EH (cell line): ENCODE results near the gene TRAF2.
A peak's percentile ranks its signal among the peaks of the same experiment; 100 is the strongest.

Source experiments
- DNase-seq: peaks from one replicate; pipeline ENCODE4 v3.0.0-alpha.2; 2015; ENCODE audit warnings: low read depth

The TRAF2 gene

DNA sequence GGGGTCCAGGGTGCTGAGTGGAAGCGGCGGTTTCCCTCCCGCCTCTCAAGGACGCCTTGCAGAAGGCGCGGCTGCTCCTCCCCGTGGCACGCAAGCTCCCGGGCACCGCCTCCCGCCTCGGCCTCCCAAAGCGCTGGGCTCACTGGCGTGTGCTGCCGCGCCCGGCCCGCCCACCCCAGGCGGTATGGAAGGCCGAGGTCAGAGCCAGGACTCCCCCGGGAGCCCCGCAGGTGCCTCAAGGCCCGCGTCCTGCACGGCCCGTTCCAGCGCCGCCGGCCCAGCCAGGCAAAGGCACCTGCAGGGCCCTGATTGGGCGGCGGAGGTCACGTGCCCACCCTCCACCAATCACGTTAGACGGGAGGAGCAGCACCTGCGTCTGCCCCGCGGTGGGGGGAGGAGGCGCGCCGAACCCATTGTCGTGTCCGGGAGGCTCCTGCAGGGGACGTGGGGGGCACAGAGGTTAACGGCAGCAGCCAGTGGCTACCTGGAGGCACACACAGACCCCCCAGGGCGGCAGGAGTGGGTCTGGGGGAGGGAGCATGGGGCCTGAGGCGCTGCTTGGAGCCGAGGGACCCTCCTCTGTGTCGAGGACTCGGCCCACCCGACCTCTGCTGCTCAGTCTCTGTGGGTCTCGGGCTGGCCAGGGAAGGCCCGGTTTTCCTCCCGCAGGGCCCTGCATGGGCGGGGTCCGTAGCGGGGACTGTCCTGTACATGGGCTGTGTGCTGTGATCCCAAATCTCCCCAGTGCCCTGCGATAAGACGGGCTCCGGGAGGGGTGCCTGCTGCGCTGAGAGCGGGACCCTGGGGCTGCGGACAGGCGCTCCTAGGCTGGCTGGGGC, 63.7 kb downstream of the TRAF2 start:
- DNase-seq, result peak; percentile 87

DNA sequence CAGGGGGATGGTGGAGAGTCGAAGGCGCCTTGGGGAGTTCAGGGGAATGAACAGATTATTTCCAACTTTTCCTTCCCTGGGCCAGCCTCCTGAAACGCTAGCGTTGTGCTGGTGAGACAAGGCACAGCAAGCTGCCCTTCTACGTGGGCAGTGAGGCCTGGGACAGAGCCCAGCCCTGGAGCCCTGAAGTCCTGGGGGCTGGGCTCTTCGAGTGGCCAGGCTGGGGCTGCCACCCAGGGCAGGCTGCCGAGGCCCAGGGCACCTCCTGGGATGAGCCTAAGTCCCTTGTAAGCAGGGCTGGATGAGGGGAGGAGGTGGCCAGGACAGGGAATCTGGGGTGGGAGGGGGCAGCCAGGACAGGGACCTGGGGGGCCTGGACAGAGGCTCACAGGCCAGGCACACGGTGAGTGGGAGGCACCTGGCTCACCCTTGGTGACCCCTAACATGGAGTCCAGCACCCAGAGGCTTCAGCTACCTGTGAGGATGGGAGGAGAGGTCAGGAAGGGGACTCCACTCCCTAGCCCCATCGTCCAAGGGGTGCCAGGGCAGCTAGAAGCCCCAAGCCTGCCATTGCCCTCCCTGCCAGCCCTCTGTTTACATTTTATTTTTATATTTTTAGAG, 64.5 kb downstream of the TRAF2 start:
- peak; percentile 7 for DNase-seq

- DNase-seq, result no peak
These were observed 65.4 kb downstream of the TRAF2 start, which contains the start of gene LCN12 for GRCh38 chr9:136951541-136952320. Gene LCN12, plus strand, starts transcription at chr9:136952273. Its CDS starts 55 bp downstream, at chr9:136952328.

- DNase-seq, result no peak
These were observed 66.1 kb downstream of the TRAF2 start for GRCh38 chr9:136952321-136952850.

- no peak for DNase-seq
These were observed 66.8 kb downstream of the TRAF2 start for GRCh38 chr9:136952876-136953770.

DNA sequence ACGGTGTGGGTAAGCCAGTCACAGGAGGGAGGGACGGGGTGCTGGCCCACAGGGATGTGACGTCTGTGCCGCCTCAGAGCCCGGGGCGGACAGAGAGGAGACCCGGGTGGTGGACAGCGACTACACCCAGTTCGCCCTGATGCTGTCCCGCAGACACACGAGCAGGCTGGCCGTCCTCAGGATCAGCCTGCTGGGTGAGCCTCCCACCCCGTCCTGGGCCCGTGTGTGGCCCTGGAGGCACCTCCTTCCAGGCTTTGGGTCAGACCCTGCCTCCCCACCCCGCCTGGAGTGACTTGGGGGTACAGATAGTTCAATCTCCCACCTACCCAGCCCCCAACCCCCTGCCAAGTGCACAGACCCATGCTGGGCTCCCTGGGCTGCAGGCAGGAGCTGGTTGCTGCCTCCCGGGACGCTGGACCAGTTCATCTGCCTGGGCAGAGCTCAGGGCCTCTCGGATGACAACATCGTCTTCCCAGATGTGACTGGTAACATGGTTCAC, 67.5 kb downstream of the TRAF2 start:
- DNase-seq, result no peak

DNA sequence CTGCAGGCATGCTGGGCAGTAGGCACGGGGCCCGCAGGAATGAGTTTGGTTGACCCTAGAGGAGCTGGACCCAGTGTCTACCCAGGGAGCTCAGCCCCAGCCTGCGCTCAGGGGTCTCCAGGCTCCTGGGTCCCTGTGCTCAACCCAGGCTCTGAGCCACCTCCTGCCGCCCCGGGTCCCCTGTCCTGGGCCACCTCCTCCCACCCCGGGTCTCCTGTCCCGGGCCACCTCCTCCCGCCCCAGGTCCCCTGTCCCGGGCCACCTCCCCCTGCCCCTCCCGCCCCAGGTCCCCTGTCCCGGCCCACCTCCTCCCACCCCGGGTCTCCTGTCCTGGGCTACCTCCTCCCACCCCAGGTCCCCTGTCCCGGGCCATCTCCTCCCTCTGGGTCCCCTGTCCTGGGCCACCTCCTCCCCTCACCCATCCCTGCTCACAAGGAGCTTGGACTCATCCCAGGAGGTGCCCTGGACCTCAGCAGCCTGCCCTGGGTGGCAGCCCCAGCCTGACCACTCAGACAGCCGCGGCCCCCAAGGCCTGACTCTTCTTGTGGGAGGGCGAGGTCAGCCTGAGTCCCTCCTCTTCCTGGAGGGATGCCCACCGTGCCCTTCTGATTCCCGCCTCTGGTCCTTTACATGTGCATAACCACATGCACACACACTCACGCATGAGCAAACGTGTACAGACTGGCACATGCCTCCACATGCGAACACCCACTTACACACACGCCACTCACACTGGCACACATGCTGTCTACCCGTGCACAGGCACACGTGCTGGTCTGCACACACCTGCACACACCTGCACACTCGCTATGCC, 68.2 kb downstream of the TRAF2 start:
- DNase-seq, result no peak

DNA sequence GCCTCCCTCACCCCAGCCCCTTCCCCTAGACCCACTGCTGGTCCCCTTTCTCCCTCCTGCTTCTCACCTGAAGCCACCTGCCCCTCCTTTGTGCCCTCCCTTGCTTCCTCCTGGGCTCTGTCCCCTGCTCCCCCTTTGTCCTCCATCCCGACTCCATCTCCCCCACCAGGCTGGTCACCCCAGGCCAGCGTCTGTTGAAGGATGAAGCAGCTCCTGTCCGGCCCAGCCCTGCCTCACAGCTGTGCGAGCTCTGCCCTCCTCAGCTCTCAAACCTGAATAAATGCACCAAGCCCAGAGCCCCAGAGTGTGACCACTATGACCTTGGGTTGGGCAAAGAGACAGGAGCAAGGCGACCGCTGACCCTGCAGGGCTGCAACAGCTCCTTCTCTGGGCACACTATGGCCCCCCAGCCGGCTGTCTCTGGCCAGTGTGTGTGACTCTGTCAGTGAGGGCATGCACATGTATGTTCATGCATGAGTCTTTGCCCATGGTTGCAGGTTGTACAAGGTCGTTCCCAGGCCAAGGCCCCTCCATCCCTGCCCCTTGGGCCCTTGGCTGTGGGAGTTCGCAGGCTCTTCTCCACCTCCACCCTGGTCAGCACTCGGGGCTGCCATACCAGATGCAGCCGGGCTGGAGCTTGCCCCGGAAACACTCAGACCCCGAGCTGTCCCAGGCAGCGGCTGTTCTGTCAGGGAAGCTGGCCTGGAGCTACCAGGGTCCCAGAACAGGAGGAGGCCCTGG, 69.1 kb downstream of the TRAF2 start:
- no peak for DNase-seq

DNA sequence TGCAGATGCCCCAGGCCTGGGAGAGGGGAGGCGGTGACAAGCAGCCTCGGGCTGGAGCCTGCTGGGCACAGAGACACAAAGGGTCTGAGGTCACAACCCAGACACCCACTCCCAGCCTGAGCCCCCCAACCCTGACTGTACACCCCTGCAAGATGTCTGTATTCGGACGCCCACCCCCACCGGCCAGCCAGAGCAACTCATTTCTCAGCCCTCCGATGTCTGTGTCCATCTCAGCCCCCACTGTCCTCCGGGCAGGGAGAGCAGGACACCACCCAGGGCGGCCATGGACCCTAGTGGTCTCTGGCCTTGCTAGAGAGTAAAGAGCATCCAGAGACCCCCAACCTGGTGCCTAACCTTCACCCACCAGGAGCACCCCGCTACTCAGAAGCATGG, 69.6 kb downstream of the TRAF2 start:
- DNase-seq, result no peak

GRCh38 chr9:136956604-136957003, 70.3 kb downstream of the TRAF2 start:
- no peak for DNase-seq

- DNase-seq, result no peak
These were observed 71.1 kb downstream of the TRAF2 start for GRCh38 chr9:136957461-136957860.

- DNase-seq, result no peak
These were observed 71.6 kb downstream of the TRAF2 start for GRCh38 chr9:136957901-136958300.

GRCh38 chr9:136958473-136958872, 72.2 kb downstream of the TRAF2 start:
- no peak for DNase-seq

- DNase-seq, result no peak
These were observed 72.9 kb downstream of the TRAF2 start for GRCh38 chr9:136958898-136959850.

DNA sequence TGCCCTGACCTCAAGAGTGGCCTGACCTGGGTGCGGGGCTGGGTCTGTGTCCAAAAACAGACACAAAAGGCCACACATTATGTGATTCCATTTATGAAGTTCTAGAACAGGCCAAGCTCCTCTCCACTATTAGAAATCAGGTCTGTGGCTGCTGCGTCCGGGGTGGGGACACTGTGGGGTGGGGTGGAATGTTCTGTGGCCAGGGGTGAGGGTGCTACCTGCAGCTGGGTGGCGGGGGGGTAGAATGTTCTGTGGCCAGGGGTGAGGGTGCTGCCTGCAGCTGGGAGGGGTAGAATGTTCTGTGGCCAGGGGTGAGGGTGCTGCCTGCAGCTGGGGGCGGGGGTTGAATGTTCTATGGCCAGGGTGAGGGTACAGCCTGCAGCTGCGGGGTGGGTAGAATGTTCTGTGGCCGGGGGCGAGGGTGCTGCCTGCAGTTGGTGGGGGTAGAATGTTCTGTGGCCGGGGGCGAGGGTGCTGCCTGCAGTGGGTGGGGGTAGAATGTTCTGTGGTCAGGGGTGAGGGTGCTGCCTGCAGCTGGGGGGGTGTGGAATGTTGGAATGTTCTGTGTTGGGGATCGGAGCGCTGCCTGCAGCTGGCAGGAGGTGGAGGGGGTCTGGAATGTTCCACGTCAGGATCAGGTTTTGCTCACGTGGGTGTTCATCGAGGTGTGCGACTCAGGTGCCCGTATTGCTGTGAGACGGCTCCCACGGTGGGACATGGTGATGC, 74.1 kb downstream of the TRAF2 start:
- no peak for DNase-seq

GRCh38 chr9:136960938-136961275, 74.6 kb downstream of the TRAF2 start:
- no peak for DNase-seq

DNA sequence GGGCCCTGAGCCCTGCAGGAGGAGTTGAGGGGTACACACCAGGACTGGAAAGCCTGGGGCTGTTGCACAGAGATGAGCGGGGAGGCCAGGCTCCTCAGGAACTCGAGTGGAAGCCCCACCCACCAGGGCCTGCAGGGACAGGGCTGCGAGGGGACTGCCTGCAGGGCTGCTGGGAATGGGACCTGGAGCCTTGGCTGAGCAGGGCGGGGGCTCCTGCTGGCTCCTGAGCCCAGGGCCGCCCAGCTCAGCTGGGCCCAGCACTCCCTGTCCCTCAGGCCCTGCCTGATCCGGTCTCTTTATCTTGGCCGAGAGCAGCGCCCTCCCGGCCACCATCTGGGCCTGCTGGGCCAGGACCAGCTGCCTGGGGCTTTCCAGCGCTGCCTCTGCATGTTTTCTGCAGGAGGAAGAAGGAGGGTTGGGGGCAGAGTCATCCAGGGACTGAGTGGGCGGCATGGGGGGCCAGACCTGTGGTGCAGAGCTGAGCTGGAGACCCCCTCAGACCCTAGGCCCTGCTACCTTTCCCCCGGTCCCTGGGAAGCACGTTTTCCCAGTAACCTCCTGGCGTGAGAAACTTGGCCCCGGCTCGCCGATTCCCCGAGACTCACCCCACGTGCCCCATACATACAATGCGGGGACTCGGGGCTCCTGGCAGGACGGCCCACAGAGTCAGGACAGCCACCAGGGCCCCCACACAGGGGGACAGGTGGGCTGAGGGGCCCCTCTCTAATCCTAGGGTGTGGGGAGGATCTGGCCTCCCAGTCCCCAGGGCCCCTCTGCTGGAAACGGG, 75.2 kb downstream of the TRAF2 start:
- no peak for DNase-seq
